Limb (tissue), 2 donors: Measurements from ENCODE around the gene EFCAB9.
"Not testable (repeated sequence)": the region's sequence is repeated elsewhere in the genome, so short reads cannot be mapped to it uniquely, and the experiment has no call there.

Source experiments
- DNase-seq, 2 donors: peaks; one replicate each; pipeline ENCODE4 v3.0.0-alpha.2; 2016; ENCODE audit errors: extremely low spot score in 2 of 2

The EFCAB9 gene

DNA sequence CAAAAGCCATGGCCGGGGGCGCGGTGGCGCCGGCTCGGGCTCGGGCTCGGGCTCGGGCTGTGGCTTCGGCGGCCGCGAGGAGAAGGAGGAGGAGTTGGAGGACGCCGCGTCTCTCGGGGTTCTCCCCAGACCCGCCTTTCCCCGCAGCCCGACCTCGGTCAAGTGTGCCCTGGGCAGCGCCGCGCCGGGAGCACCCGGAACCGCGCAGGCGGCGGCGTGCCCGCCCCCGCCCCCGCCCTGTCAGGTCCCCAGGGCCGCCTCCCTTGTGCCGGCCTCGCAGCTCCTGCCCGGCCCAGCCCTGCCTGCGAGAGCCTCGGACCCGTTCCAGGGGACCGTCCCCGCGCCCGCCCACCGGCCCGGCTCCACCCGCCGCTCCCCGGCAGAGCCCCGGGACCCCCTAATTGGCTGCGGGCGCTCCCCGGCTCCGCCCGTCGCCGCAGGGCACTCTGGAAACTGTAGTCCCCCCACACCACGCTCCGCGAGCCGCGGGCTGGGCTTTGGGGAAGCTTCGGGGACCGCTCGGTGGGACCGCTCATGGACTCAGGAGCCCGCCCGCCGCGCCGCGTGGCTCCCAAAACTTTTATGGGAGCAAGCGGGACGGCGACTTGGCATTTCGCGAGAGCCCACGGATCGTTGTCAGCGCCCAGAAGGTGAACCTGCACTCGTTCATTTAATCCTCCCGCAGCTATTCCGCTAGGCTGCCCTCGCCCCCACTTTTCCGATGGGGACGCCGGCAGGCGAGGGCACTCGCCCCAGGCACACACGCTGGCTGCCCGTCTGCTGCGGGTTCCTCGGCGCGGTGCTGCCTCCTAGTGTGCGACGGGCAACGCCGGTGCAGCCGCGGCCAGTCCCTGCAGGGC, 5.7 kb upstream of the EFCAB9 start, which contains the start of gene STK10:
TSS of gene STK10 (minus strand) at position 192 of the 860 bp plus-strand sequence. CDS start at position 10, 182 bp downstream.
- DNase-seq = peak; percentile 90 to 94

GRCh38 chr5:172188893-172189692, 4.9 kb upstream of the EFCAB9 start:
- peak in 1 of 2 donors; percentile 58 for DNase-seq

DNA sequence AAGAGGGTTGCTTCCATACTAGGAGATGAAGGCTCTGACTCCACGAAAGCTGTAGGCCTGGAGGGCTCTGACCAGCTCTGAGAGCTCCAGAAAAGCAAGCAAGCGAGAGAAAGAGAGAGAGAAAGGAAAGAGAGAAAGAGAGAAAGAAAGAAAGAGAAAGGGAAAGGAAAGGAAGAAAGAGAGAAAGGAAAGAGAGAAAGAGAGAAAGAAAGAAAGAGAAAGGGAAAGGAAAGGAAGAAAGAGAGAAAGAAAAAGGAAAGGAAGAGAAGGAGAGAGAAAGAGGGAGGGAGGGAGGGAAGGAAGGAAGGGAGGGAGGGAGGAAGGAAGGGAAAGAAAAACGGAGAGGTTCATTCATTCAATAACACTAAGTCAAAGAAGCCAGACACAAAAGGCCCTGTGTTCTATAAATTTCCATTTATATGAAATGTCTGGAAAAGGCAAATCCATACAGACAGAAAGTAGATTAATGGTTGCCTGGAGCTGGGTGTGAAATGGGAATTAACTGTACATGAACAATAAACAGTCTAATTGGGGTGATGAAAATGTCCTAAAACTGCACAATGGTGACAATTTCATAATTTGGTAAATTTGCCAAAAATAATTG, 4.2 kb upstream of the EFCAB9 start:
- no peak for DNase-seq

GRCh38 chr5:172194985-172195774, 1.2 kb downstream of the EFCAB9 start:
- no peak for DNase-seq

DNA sequence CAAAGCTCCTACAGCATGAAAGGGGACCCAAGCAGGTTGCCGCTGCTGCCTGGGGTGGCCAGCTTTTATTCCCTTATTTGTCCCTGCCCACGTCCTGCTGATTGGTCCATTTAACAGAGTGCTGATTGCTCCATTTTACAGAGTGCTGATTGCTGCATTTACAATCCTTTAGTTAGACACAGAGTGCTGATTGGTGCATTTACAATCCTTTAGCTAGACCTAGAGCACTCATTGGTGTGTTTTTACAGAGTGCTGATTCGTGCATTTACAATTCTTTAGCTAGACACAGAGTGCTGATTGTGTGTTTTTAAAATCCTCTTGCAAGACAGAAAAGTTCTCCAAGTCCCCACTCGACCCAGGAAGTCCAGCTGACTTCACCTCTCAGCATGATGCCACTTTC, 3.8 kb downstream of the EFCAB9 start:
- DNase-seq = not testable (repeated sequence)

DNA sequence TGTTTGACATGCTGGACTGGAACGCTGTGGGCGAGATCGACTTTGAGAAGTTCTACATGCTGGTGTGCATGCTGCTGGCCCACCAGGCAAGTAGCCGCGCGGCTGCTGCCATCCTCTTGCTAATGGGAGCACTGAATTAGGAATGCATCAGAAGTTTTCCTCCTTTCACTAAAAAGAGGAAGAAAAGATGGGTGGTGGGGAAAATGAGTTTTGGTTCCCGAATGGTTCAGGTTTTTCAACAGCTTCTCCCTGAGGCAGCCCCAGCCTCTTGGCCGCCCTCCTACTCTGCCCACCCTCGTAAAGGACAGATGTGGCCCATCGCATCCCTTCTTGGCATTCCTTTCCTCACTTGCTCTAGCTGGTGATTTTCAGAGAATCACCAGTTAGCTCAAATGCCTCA, 5.5 kb downstream of the EFCAB9 start:
- DNase-seq = no peak

- DNase-seq = no peak
Measured at GRCh38 chr5:172200476-172200875, 6.5 kb downstream of the EFCAB9 start.

DNA sequence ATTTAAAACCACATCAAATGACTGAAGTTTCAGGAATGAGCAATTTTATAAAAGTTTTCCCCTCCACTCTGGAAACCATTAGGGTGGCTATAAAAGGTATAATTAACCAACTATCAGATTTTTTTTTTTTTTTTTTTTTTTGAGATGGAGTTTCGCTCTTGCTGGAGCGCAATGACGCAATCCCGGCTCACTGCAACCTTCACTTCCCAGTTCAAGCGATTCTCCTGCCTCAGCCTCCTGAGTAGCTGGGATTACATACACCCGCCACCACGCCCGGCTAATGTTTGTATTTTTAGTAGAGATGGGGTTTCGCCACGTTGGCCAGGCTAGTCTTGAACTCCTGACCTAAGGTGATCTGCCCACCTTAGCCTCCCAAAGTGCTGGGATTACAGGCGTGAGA, 12.0 kb downstream of the EFCAB9 start:
- not testable (repeated sequence) for DNase-seq

- no peak for DNase-seq
Measured at GRCh38 chr5:172207511-172207910, 13.5 kb downstream of the EFCAB9 start.

DNA sequence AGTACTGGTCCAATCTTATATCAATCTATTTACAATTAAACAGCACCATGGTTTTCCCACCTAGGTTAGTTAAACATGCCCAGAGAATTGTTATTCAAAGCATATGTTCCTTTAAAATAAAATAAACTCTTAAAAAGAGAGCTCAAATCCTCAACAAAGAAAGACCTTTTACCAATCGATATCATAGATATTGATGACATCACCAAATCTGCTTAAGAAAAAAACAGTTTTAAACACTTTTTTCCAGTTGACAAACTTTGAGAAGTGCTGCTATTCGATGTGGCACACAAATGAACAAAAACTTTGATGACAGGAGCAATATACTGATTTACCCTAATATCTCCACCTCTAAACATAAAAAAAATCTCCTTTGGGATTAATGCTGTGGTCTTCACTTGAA, 15.7 kb downstream of the EFCAB9 start:
- DNase-seq = no peak

GRCh38 chr5:172211676-172212075, 17.7 kb downstream of the EFCAB9 start:
- no peak for DNase-seq

- no peak for DNase-seq
Measured at GRCh38 chr5:172213126-172213525, 19.2 kb downstream of the EFCAB9 start.

GRCh38 chr5:172216345-172216744, 22.4 kb downstream of the EFCAB9 start:
- DNase-seq = no peak

GRCh38 chr5:172219296-172219695, 25.3 kb downstream of the EFCAB9 start:
- no peak for DNase-seq

DNA sequence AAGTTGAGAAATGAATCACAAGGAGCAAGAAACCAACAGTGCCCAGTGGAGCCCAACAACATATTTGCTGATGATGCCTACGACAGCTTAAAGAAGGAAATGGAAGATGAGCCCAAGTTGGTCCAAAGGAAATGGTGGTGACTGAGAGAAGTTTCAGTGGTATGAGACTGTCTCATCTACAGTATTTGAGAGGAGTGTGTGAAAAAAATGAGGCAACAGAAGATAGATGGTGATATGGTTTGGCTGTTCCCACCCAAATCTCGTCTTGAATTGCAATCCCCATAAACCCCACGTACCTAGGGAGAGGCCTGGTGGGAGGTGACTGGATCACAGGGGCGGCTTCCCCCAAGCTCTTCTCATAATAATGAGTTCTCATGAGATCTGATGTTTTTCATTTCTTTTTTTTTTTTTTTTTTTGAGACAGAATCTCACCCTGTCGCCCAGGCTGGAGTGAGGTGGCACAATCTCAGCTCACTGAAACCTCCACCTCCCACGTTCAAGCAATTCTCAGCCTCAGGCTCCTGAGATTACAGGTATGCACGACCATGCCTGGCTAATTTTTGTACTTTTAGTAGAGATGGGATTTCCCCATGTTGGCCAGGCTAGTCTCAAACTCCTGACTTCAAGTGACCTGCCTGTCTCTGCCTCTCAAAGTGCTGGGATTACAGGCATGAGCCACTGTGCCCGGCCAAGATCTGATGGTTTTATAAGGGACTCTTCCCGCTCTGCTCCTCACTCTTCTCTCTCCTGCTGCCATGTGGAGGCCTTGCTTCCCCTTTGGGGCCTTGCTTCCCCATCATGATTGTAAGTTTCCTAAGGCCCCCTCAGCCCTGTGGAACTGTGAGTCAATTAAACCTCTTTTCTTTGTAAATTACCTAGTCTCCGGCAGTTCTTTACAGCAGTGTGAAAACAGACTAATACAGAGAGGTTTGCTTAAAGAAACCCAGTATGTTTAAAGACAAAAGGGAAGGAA, 30.2 kb downstream of the EFCAB9 start:
- no peak for DNase-seq

DNA sequence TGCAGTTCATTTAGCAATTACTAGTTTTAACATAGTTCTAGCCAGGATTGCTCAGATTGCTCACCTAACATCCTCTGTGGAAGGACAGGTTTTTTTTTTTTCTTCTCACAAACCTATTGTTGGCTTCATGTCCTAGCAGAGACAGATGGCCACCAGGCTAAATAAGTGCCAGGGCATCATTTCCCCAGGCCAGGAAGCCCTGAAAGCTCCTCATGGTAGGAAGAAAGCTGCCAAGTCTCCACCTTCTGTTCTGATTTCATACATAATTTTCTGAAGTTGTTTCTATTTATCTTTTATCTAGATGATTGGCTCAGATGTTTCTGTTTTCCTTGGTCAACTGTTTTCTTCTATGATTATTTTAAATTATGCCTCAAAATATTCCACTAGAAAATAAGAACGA, 31.0 kb downstream of the EFCAB9 start:
- no peak for DNase-seq

DNA sequence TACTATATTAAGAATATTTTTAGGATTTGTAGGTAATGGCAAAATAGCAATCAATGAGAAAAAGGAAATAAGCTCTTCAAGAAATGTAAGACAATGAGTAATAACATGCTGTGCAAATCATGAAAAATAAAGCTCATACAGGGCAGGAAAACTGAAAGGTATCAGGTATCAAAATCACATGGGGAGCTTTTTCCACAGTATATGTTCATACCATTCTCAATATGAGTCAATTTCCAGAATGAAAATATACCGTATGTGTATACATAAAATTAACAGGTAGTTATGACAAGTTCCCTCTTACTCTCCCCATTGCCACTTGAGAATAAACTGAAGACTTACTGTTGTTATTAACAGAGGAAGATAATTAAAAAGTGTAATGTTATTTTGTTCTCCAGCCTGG, 35.9 kb downstream of the EFCAB9 start:
- no peak for DNase-seq

DNA sequence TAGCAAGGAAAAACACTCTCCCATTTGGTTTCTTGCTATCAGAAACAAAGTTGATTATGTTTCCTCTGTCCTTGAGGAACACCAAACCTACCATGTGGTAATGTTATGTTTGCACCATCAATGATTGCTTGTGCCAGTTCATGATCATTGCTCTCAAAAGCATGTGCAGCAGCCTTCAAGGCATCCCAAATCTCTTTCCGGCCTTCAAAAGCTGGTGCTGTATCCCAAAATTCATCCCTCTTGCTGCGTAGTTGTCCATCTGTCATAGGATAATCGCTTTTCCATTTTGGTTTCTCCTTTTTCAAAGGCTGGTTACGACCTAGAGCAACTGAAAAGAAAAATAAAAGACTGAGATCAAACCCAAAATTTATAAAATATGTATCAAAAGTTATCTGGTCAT, 40.1 kb downstream of the EFCAB9 start:
- DNase-seq = no peak

GRCh38 chr5:172235132-172235780, 41.3 kb downstream of the EFCAB9 start:
- DNase-seq = no peak
